ENCODE results near the gene IQSEC2.

IQSEC2 gene

DNA sequence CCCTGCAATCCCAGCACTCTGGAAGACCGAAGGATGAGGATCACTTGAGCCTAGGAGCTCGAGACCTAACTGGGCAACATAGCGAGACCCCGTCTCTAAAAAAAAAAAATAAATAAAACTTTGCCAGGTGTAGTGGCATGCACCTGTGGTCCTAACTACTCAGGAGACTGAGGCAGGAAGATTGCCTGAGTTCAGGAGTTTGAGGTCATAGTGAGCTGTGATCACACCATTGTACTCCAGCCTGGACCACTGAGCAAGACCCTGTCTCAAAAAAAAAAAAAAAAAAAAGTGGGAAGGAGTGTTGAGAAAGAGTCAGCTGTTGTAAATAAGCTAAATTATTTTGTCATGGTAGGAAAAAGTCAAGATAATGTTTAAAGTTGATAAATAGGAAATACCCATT lies 27.5 kb upstream of the IQSEC2 start:
- TF ChIP-seq, protein P1, sequence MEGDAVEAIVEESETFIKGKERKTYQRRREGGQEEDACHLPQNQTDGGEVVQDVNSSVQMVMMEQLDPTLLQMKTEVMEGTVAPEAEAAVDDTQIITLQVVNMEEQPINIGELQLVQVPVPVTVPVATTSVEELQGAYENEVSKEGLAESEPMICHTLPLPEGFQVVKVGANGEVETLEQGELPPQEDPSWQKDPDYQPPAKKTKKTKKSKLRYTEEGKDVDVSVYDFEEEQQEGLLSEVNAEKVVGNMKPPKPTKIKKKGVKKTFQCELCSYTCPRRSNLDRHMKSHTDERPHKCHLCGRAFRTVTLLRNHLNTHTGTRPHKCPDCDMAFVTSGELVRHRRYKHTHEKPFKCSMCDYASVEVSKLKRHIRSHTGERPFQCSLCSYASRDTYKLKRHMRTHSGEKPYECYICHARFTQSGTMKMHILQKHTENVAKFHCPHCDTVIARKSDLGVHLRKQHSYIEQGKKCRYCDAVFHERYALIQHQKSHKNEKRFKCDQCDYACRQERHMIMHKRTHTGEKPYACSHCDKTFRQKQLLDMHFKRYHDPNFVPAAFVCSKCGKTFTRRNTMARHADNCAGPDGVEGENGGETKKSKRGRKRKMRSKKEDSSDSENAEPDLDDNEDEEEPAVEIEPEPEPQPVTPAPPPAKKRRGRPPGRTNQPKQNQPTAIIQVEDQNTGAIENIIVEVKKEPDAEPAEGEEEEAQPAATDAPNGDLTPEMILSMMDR (IDR thresholded peaks at IDR 0.05; ENCODE audit: low read depth, low read length) = no peak
- DNase-seq = no peak
- peaks cover 46% of the 10 kb centered on the region for H3K27me3 ChIP-seq (ENCODE audit: insufficient read depth, low read depth, severe bottlenecking)
- no peak overlapping the region for H3K4me3 ChIP-seq (ENCODE audit: low read depth, low read length)
- H3K27ac ChIP-seq = no peak overlapping the region
- no peaks in the 10 kb centered on the region for H3K36me3 ChIP-seq
- H3K9me3 ChIP-seq (ENCODE audit: severe bottlenecking) = no peaks in the 10 kb centered on the region

DNA sequence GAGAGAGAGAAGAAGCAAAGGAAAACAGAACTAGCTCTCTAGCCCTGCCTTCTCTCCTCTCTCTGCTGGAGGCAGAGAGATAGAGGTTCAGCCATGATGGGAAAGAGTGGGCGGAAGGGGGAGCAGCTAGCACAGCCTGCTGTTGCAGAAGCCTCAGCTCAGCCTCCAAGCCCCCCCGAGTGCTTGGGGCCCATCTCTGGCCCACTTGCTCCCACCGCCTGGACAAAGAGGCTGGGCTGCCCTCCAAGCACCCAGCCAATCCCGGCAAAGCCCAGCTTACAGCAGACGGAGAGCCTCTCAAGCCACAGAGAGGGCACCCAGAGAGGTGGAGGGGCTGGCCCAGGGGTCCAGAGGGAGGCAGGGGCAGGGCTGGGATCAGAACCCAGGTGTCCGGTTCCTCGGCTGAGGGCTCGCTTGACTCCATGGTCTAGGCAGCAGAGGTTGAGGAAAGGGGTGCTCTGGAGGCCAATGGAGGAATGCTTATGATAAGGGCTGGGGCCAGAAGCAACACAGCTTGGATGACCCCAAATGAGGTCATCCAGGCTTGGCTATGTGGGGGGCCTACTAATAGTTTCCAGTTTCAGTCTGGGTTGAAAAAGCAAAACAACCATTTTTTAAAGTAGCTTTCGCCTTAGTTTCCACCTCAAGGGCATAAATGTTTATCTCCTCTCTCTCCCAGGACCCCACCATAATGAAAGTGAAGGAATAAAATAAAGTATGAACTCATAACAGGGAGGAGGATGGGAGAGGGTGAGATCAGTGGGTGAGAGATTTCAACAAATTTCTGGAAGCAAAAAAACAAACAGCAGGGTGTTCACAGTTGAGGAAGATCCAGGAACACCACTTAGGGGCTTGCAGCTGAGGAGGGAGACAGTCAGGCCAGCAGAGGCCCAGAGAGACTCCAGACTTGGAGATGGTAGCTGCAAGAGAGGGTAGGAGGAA lies 24.9 kb upstream of the IQSEC2 start:
- no peaks in the 10 kb centered on the region for H3K9me3 ChIP-seq (ENCODE audit: severe bottlenecking)
- no peak overlapping the region for H3K27ac ChIP-seq

DNA sequence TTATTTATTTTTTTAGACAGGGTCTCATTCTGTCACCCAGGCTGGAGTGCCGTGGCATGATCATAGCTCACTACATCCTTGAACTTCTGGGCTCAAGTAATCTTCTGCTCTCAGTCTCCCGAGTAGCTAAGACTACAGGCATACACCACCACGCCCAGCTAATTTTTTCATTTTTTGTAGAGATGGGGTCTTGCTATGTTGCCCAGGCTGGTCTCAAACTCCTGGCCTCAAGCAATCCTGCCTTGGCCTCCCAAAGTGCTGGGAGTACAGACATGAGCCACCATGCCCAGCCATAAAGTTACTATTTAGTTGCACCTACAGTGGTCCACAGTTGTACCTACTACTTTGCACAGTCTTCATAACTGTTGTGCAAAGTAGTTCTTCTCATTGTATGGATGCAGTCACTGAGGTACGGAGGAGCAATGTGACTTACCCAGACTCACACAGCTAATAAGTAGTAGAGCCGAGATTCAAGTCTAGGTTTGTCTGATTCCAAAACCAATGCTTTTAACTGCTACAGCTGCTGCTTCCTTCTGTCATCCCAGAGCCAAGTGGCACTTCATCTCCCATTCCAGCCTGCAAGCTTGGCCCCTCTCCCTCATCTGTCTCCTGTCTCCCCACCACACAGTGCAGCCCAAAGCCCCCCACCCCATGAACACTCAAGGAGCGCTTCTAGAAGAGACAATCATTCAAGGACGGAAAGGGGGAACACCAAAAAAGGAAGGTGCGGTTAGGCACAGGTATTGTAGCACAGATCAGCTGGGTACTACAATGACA lies 24.0 kb upstream of the IQSEC2 start:
- H3K4me3 ChIP-seq (ENCODE audit: low read depth, low read length) = no peak overlapping the region
- H3K36me3 ChIP-seq = no peaks in the 10 kb centered on the region
- DNase-seq = no peak
- H3K9me3 ChIP-seq (ENCODE audit: severe bottlenecking) = no peaks in the 10 kb centered on the region
- TF ChIP-seq, protein P1 (IDR thresholded peaks at IDR 0.05; ENCODE audit: low read depth, low read length) = no peak
- no peak overlapping the region for H3K27ac ChIP-seq
- peaks cover 35% of the 10 kb centered on the region for H3K27me3 ChIP-seq (ENCODE audit: insufficient read depth, low read depth, severe bottlenecking)

More for the DNA sequence above, 24.9 kb upstream of the IQSEC2 start:
- DNase-seq = no peak
- no peak overlapping the region for H3K4me3 ChIP-seq (ENCODE audit: low read depth, low read length)
- H3K36me3 ChIP-seq = no peaks in the 10 kb centered on the region
- H3K27me3 ChIP-seq (ENCODE audit: insufficient read depth, low read depth, severe bottlenecking) = peaks cover 40% of the 10 kb centered on the region
- TF ChIP-seq, protein P1 (IDR thresholded peaks at IDR 0.05; ENCODE audit: low read depth, low read length) = no peak

DNA sequence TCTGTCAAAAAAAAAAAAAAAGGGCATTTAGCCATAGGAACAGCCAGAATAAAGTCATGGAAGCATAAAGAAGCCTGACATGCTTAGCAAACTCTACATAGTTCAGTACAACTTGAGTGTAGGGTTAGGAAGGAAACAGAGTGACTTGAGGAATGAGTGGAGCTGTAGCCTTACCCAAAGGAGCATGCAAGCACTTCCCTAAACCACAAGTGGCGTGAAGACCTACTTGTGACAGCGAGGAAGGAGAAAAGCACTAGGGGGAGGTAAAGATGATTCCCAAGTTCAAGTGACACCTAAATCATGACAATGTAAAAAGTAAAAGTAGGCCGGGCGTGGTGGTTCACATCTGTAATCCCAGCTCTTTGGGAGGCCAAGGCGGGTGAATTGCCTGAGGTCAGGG lies 21.8 kb upstream of the IQSEC2 start:
- H3K27me3 ChIP-seq (ENCODE audit: insufficient read depth, low read depth, severe bottlenecking) = peaks cover 29% of the 10 kb centered on the region
- H3K9me3 ChIP-seq (ENCODE audit: severe bottlenecking) = no peaks in the 10 kb centered on the region
- DNase-seq = no peak
- no peaks in the 10 kb centered on the region for H3K36me3 ChIP-seq
- no peak overlapping the region for H3K4me3 ChIP-seq (ENCODE audit: low read depth, low read length)
- TF ChIP-seq, protein P1 (IDR thresholded peaks at IDR 0.05; ENCODE audit: low read depth, low read length) = no peak
- no peak overlapping the region for H3K27ac ChIP-seq

DNA sequence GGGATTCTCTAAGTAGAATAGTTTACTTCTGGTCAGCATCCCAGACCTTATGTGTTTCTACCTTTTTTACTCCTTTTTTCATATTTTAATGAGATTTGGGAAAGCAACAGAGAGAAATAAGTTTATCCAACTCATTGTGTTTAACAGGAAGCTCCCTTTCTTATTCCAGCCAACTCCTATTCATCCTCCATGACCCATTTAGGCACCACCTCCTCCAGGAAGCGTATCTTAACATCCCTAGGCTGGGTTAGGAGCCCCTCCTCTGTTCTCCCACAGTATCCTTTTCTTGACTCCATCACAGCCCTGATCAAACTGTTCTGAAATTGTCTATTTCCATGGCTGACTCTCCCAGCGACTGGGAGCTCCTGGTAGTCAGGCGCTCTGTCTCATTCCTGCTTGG lies 18.8 kb upstream of the IQSEC2 start:
- H3K4me3 ChIP-seq (ENCODE audit: low read depth, low read length) = no peak overlapping the region
- H3K9me3 ChIP-seq (ENCODE audit: severe bottlenecking) = no peaks in the 10 kb centered on the region
- H3K27ac ChIP-seq = no peak overlapping the region
- TF ChIP-seq, protein P1 (IDR thresholded peaks at IDR 0.05; ENCODE audit: low read depth, low read length) = no peak
- H3K36me3 ChIP-seq = no peaks in the 10 kb centered on the region
- no peak for DNase-seq
- H3K27me3 ChIP-seq (ENCODE audit: insufficient read depth, low read depth, severe bottlenecking) = peaks cover 32% of the 10 kb centered on the region

Measured in WERI-Rb-1 (cell line).